HFFc6 (cell line): ENCODE measurements around the gene ACVR1B. TPM values are rescaled to one million over a fixed set of nuclear protein-coding genes. Genes with fewer than 3 reads are reported as not detected.
A peak's percentile ranks its signal among the peaks of the same experiment; 100 is the strongest.

Experiments used
- DNase-seq: peaks from one replicate; pipeline ENCODE4 v3.0.0-alpha.2; 2018
- H3K27ac Mint-ChIP-seq: 2 replicates; pipeline ENCODE4 v1.8.0; 2020; ENCODE audit warnings: mild to moderate bottlenecking, mixed read lengths
- H3K27me3 Mint-ChIP-seq: 2 replicates; pipeline ENCODE4 v1.8.0; 2021; ENCODE audit warnings: mild to moderate bottlenecking, moderate library complexity, mixed read lengths; ENCODE audit not compliant: insufficient read depth
- H3K36me3 Mint-ChIP-seq: 2 replicates; pipeline ENCODE4 v1.8.0; 2021; ENCODE audit warnings: low read depth, mixed read lengths
- H3K4me1 Mint-ChIP-seq: 2 replicates; pipeline ENCODE4 v1.8.0; 2020; ENCODE audit warnings: low read depth, mixed read lengths
- H3K4me3 Mint-ChIP-seq: 2 replicates; pipeline ENCODE4 v1.8.0; 2020; ENCODE audit warnings: mild to moderate bottlenecking, moderate library complexity, mixed read lengths
- H3K9me3 Mint-ChIP-seq: 2 replicates; pipeline ENCODE4 v1.8.0; 2020; ENCODE audit warnings: mild to moderate bottlenecking, mixed read lengths
- total RNA-seq, 6 experiments: library from RNA; stranded (reverse); fragmentation: NEBNext Ultra II Directional; extraction: Animal tissue kit (Norgen Biotek cat#: 25700); gene quantifications; 2 replicates in 1 of 6; 3 replicates in 5 of 6; pipeline ENCODE4 v1.2.3, GENCODE V29; 2021
- TF ChIP-seq, protein P1 (sequence below): fragments of 200-600 bp; sonication (generic); IDR thresholded peaks from 2 replicates; pipeline ENCODE4 v1.5.0; 2021; ENCODE audit warnings: antibody characterized with exemption, mild to moderate bottlenecking

Gene ACVR1B
- total RNA-seq, 6 experiments from 2014 or later, result 13.1 to 15.2 (median 14.0) TPM

DNA sequence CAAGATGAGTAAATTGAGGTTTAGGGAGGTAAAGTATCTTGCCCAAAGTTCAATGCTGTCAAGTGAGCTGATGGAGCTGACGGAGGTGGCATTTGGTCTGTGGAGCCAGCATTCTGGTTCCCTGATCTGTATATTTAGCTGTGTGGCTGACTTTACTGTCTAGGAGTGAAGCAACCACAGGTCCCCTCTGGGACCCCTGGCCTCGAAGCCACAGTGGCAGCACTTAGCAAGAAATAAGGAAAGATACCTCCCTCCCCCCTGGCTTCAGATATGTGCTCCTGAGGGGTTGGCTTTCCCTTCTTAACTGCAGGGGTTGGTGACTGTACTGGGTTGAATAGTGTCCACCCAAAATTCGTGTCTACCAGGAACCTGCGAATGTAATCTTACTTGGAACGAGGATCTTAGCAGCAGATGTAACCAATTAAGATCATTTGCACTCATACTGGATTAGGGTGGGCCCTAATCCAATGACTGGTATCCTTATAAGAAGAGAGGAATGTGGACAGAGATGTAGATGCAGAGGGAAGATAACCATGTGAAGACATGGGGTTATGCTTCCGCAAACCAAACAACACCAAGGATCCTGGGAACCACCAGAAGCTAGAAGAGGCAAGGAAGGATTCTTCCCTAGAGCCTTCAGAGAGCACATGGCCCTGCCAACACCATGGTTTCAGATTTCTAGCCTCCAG, 2.0 kb upstream of the ACVR1B start:
- Mint-ChIP-seq H3K27ac (no peak overlapping the region), H3K27me3 (peaks cover 11% of the 10 kb centered on the region), H3K4me3 (no peak overlapping the region; the same call in 1 of the 2 replicates), H3K36me3 (peaks cover 11% of the 10 kb centered on the region), H3K4me1 (peaks cover 34% of the 10 kb centered on the region), H3K9me3 (peaks cover 13% of the 10 kb centered on the region)
- no peak for DNase-seq
- TF ChIP-seq, protein P1, sequence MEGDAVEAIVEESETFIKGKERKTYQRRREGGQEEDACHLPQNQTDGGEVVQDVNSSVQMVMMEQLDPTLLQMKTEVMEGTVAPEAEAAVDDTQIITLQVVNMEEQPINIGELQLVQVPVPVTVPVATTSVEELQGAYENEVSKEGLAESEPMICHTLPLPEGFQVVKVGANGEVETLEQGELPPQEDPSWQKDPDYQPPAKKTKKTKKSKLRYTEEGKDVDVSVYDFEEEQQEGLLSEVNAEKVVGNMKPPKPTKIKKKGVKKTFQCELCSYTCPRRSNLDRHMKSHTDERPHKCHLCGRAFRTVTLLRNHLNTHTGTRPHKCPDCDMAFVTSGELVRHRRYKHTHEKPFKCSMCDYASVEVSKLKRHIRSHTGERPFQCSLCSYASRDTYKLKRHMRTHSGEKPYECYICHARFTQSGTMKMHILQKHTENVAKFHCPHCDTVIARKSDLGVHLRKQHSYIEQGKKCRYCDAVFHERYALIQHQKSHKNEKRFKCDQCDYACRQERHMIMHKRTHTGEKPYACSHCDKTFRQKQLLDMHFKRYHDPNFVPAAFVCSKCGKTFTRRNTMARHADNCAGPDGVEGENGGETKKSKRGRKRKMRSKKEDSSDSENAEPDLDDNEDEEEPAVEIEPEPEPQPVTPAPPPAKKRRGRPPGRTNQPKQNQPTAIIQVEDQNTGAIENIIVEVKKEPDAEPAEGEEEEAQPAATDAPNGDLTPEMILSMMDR, result no peak

- peaks cover 3% of the 10 kb centered on the region; the same call in 1 of the 2 replicates for H3K9me3 Mint-ChIP-seq
Measured at GRCh38 chr12:51950682-51951198, 759 bp upstream of the ACVR1B start.

DNA sequence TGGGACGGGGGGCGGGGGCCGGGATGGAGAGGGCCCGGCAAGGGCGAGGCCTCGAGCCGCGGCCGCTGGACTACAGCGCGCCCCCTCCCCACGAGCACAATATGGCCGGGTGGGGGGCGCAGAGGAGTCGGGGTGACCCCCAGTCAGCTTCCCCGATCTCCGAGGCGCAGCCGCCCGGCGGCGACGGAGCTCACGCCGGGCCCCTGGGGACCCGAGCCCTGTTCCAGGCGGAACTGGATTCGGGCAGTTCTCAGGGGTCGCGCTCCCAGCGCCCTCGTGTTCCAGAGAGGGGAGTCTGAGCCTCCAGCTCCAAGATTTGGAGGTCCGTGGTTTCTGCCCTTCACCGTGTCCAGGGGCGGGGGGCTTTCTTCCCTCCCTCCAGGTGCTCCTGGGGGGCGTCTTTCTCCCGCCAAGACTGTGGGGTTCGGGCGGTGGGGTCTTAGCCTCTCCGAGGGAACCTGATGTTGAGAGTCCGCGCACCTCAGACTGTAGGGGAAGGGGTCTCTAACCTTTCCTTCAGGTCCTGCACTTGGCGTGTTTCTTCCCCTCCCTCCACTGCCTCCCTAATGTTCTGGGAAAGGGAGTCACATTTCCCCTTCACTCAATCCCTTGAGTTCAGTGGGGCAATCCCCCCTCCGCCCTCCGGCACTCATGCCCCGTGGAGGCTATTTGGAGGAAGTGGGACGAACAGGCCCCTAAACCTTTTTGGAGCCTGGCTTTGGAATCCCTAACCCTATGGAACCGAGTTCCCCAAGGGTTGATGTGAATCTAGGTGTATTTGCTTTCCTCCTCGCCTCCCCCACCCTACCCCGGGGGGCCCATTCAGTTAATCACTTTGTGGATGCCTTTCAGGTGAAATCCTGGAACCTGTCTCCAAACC, 584 bp downstream of the ACVR1B start:
- Mint-ChIP-seq H3K9me3 (no peaks in the 10 kb centered on the region; the same call in 1 of the 2 replicates), H3K4me3 (peak overlapping the region; percentile 85), H3K36me3 (no peaks in the 10 kb centered on the region), H3K4me1 (peaks cover 50% of the 10 kb centered on the region), H3K27ac (peak overlapping the region; percentile 62), H3K27me3 (peaks cover 10% of the 10 kb centered on the region)
- DNase-seq, result no peak
- TF ChIP-seq, protein P1, result no peak

More at GRCh38 chr12:51950682-51951198, 759 bp upstream of the ACVR1B start:
- TF ChIP-seq, protein P1, result no peak
- no peak for DNase-seq
- H3K36me3 Mint-ChIP-seq, result no peaks in the 10 kb centered on the region
- peak overlapping the region; percentile 66 for H3K27ac Mint-ChIP-seq
- H3K27me3 Mint-ChIP-seq, result peaks cover 10% of the 10 kb centered on the region
- peaks cover 46% of the 10 kb centered on the region for H3K4me1 Mint-ChIP-seq
- H3K4me3 Mint-ChIP-seq, result peak overlapping the region; percentile 95

DNA sequence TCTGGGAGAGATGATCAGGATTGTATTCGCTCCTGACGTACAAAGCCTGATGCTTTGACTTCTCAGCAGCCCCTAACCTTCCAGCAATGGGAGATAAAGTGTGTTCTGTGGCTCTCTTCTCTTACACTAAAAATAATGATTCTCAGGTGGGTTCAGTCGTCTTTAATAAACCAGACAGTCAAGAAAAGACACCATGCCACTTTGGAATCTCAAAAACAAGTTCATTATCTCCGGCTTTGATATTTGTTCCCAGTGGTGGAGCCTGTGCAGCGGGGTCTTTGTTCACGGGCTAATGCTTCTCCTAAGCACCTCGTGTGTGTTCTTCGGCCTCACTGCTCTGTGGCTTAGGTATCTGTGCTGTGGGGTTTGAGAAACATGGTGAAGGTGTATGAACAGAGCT, 1.6 kb downstream of the ACVR1B start:
- no peak for DNase-seq
- Mint-ChIP-seq H3K9me3 (no peaks in the 10 kb centered on the region), H3K4me3 (peak overlapping the region; percentile 85), H3K4me1 (peaks cover 50% of the 10 kb centered on the region), H3K36me3 (no peaks in the 10 kb centered on the region), H3K27ac (no peak overlapping the region), H3K27me3 (peaks cover 6% of the 10 kb centered on the region)
- TF ChIP-seq, protein P1, result no peak

DNA sequence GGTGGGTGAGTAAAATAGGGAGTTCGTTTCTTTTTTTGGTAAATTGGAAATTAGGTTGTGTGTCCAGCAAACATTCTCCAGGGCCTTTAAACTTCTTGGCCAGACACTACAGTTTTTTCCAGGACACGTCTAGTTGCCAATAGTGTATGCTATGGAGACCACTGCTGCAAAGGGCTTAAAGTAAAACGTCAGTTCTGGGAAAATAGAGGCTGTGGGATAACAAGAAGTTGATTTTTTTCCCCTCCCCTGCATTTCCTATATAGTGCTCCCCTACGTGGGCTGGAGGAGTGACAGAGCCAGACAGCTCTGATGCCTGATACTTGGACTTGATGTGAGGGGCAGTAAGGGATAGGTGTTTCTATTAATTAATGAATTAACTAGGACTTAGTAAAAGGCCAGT, 2.4 kb downstream of the ACVR1B start:
- H3K27ac Mint-ChIP-seq, result no peak overlapping the region
- peak overlapping the region; percentile 85; the same call in 1 of the 2 replicates for H3K4me3 Mint-ChIP-seq
- peaks cover 51% of the 10 kb centered on the region for H3K4me1 Mint-ChIP-seq

More for the DNA sequence above, 2.4 kb downstream of the ACVR1B start:
- TF ChIP-seq, protein P1, result no peak
- H3K9me3 Mint-ChIP-seq, result no peaks in the 10 kb centered on the region
- peaks cover 3% of the 10 kb centered on the region; the same call in 1 of the 2 replicates for H3K27me3 Mint-ChIP-seq
- no peaks in the 10 kb centered on the region for H3K36me3 Mint-ChIP-seq
- DNase-seq, result no peak
